HPDE6-E6E7 (cell line): ENCODE data around the gene SLC17A2.

Source experiments
- DNase-seq: peaks from one replicate; pipeline ENCODE4 v3.0.0; 2011; ENCODE audit warnings: missing footprints; ENCODE audit errors: extremely low spot score

SLC17A2 gene

DNA sequence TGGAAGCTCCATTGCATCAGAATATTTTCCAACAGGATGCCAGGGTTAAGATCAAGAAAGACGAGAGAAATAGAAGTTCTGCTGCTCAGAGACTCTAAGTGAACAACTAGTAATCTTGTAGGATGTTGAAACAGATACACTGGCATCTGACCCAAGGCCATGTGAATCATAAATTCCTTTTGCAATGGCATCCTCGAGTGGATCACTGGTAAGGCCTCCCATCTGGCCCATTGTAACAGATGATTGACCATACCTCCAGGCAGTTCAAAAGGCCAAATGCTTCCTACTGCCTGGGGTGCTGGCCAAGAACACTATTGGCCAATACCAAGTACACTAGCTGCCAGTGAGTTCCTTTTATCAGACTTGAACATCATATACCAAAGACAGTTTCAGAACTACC is 46.5 kb downstream of the SLC17A2 start:
- DNase-seq: peak; percentile 16

DNA sequence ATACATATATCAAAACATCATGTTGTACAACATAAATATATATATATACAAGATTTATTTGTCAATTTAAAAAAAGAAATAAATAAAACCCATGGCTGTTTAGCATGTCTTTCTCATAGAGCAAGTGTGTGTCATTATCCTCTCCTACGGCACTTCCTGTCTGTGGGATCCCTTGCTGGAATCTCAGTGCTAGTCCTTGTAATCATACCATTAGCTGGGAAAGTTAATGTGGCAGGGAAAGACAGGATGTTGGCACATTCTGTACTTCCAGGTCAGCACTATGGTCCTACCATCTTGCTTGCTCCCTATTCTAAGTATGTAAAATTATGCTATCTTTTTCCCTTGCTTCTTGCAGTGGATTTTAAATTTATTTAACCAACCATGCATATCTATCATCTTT is 47.0 kb downstream of the SLC17A2 start:
- DNase-seq: no peak

DNA sequence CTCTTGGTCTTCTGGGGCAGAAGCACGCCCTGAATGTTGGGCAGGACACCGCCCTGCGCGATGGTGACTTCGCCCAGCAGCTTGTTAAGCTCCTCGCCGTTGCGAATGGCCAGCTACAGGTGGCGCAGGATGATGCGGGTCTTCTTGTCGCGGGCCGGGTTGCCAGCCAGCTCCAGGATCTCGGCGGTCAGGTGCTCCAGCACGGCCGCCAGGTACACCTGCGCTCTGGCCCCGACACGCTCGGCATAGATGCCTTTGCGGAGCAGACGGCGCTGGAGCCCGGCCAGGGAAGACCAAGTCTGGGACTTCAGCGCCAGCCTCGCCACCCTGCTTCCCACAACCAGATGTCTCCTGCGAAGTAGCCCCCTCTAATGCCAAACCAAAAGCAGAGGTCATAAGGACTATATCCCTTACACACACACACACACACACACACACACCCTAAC is 48.4 kb downstream of the SLC17A2 start:
- no peak for DNase-seq

DNA sequence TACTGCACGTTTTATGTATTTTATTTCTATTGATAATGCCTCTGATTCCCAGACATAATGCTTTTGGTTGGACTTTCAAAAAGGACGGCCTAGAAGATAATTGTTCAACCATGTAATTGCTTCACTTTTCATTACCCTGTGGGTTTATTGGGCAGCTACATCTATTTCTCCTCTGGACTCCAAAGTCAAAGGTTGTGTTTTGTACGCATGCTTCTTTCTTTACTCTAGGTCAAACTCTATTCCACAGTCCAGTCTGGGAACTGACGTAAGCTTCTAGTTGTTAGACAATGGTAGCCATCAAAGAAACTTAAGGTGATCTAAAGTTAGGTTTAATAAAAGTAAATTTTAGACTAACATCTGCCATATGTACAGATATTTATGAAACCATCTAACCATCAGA is 49.9 kb downstream of the SLC17A2 start:
- no peak for DNase-seq

DNA sequence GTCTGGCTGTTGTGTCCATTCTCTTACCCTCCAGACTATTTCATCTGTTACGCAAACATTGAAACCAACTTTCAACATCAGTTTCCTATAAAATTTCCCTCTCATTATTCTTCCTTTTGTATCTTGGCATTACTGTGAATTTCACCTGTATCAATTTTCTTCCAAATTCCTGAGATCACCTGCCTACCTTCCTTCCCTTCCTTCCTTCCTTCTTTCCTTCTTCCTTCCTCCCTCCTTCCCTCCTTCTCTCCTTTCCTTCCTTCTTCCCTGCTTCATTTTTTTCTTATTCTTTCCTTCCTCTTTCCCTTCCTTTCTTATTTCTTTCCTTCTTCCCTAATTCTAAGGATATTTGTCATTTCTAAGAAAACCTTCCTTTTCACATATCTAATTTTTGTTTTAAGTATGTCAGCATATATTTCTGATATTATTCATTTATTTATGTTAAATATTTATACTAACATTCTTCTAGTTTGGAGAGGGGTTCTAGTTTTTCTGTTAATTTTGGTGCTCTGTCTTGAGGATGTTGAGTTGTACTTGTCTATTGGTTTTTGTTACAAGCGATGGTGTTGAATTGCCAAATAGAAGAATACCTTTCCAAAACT is 51.7 kb downstream of the SLC17A2 start:
- DNase-seq: no peak

DNA sequence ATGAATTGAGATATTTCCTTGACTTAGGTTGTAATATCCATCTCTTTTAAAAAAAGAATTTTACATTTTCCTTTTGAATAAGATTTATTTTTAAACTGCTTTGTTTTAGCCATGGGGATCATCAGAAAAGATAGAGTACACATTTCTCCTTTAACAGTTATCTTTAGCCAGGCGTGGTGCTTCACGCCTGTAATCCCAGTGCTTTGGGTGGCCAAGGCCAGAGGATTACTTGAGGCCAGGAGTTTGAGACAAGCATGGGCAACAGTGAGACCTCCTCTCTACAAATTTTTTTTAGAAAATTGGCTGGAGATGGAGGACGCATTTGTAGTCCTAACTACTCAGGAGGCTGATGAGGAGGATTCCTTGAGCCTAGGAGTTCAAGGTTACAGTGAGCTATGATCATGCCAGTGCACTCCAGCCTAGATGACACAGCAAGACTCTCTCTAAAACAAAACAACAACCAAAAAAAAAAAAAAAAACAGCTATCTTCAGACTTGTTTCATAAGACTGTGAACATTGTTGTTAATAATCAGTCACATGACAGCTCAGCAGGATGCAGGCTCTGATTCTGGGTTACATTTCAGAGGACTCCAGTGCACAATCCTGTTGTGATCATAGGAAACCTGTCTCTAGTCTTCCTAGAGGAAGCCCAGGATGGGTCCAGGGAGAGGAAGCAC is 54.4 kb downstream of the SLC17A2 start:
- no peak for DNase-seq

DNA sequence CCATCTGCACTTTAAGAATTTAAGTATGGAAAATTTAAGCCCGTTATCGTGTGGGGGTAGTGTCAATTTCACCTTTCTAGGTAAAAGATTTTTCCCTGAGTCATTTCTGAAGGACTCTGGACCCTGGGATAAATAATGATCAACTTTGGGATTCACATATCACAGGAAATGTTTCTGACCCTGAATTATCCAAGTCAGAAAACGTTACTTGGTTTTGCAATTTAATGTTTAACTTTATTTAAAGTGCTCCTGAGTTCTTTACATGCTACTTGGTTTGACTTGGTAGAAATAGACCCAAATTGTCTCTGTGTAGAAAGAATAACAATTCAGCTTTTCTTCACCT is 55.0 kb downstream of the SLC17A2 start:
- no peak for DNase-seq

DNA sequence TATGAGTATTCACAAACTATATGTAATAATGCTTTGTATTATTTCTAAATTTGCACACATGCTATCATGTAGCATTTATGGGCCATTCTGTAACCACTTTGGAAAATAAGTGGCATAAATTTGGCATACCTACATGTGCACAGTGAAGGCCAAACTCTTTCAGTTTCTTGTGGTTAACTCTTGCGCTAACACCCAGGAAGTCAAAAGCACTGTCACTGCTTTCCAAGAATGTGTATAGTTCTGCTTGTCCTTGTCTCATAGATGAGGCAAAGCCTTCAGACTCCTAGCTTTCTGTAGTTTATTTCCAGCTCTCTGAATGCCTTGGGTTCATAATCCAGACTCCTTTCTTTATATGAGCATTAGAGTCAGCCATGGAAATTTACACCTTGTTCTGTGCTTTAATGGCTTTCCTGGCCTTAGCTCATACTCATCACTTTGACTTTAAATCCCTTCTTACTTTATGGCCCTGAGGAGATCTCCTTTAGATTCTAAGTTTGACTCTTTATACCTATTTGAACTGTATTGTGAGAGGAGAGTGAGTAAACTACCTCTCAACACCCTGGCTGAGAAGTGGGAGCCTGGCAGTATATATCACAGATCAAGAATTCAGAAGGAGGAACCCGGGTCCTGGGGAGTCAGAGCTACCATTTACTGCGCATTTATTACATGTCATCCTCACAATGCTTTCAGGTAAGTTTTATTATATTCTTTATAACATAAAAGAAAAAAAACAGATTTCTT is 55.5 kb downstream of the SLC17A2 start:
- no peak for DNase-seq

DNA sequence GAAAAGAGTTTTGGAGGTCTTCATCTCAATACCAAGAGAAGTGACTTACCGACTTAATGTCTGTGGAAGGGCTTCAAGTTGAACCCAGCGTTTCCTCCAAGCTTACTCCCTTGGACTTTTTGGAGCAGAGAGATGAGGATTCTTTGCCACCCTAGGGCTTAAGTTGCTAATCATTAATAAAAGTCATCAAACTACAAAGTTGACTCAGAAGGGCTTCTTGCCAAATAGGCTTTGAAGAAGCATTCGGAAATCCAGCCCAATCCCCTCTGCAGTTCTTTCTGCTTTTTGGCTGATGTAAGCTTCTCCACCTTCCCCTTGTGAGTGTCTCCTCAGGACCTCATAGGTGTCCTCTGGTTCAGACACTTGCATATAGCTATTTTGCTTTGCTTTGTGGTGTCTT is 56.4 kb downstream of the SLC17A2 start, which contains the start of gene SLC17A3:
SLC17A3 (minus strand) TSS at position 126 of the 400 bp plus-strand sequence. CDS start 5,856 bp downstream, outside the sequence.
- no peak for DNase-seq

DNA sequence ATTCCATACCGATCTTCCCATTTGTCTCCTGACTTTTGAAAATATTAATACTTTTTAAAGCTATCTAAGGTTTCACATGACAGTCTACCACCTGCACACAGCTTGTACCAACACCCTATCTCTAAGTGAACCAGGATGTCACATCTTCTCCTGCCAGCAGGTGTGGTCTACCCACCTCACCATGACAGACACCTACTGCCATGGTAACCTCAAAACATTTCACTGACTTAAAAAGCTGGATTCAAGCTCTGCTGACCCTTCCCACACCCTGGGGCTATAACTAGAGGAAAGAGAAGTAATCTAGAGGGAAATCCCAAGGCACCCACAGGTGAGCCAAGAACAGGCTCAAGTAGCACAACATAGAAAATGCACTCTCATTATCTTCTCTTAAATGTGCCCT is 57.7 kb downstream of the SLC17A2 start:
- no peak for DNase-seq

DNA sequence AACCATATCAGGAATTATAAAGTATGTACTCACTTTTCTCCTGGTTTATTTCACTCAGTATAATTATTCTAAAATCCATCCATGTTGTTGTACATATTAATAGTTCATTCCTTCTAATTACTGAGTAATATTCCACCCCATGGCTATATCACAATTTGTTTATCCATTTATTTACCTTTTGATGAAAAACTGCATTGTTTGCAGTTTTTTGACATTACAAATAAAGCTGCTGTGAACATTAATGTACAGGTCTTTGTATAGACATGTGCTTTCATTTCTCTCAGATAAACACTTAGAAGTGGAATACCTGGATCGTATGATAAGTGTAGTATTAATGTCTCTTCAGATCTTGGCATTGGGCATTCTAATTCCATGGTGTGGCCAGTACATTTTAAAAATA is 60.7 kb downstream of the SLC17A2 start:
- no peak for DNase-seq

DNA sequence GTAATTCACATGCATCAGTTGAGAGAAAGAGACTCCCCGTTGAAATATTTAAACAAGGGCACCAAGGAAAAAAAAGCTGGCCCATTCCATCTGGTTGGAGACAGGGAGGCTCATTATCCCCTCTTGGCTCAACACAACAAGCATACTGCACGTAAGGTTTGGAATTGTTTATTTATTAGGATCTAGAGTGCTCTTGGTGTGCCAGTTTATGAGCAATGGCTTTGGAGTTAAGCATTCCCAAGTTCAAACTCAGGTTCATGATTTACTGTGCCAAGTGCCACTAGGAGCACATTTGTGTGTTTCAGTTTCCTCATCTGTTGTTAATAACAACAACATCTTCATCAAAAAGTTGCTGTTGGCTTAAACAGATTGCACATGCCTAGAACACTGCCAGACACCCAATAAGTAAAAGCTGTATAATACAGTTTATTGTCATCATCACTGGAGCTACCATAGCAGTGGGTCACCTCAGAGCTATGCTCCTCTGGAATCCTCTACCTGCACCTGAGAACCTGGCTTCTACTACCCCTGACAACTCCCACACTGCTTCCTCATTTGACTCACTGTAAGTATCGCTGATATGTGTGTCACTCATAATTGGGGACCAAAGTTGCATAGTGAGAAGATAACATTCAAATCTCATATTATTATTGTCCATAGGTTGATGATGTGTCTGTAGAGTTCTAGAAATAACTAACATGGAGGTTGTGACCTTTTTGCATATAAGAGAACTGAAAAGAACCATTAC is 61.9 kb downstream of the SLC17A2 start:
- DNase-seq: no peak

DNA sequence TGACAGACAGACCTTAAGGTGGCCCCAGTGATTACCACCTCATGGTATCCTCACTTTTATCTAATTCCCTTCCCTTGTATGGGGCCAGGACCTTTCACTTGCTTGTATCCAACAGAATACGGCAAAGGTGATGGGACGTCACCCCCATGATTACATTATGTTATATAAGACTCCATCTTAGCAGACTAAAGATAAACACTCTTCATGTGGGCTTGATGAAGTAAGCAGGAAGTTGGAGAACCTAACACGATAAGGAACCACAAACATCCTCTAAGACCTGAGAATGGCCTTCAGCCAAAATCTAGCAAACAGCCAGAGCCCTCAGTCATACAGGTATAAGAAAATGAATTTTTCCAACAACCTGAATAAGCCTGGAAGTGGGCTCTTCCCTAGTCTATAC is 64.5 kb downstream of the SLC17A2 start:
- DNase-seq: no peak

DNA sequence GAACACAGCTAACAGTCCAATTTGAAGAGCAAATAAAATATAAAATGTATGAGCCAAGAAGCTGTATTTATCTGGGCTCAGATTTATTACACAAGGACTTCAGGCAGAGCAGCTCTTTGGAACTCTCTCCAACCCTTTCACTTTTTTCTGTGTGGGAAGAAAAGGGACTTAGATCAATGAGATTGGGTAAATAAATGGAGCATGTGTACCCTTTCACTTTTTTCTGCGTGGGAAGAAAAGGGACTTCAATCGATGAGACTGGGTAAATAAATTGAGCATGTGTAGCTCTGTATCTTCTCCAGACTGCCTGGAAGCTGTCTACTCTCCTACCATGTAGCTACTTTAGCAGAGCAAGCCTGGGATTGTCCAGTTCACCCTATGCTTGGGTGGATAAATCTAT is 67.1 kb downstream of the SLC17A2 start:
- DNase-seq: no peak
